Stimulated activated naive CD8-positive, alpha-beta T cell treated with anti-CD3 and anti-CD28 coated beads, Interleukin-15, Interleukin-2, amounts not matched to agents 100 U/mL and 50 U/mL, for 24 hours (primary cell): Measurements from ENCODE around the gene RSU1.
A peak's percentile ranks its signal among the peaks of the same experiment; 100 is the strongest.

Source experiments
- ATAC-seq: fragments of 150-1000 bp; cut with Tn5 transposase; one replicate; pipeline ENCODE4 v1.10.0; 2021
- DNase-seq: peaks from one replicate; pipeline ENCODE4 v3.0.0; 2021

The RSU1 gene

GRCh38 chr10:16674147-16674703, 143.0 kb downstream of the RSU1 start:
- DNase-seq (no peak), ATAC-seq (no peak)

GRCh38 chr10:16673443-16673842, 143.8 kb downstream of the RSU1 start:
- DNase-seq (no peak), ATAC-seq (no peak)

- DNase-seq (no peak), ATAC-seq (no peak)
Observed at GRCh38 chr10:16663444-16663843, 153.8 kb downstream of the RSU1 start.

- DNase-seq (no peak), ATAC-seq (no peak)
Observed at GRCh38 chr10:16662923-16663322, 154.3 kb downstream of the RSU1 start.

- ATAC-seq (no peak), DNase-seq (no peak)
Observed at GRCh38 chr10:16656895-16657294, 160.3 kb downstream of the RSU1 start.

- ATAC-seq (peak; percentile 80), DNase-seq (no peak)
Observed at GRCh38 chr10:16653224-16653623, 164.0 kb downstream of the RSU1 start.

GRCh38 chr10:16652154-16652553, 165.1 kb downstream of the RSU1 start:
- ATAC-seq (peak; percentile 65), DNase-seq (no peak)

GRCh38 chr10:16649757-16650156, 167.5 kb downstream of the RSU1 start:
- DNase-seq (no peak), ATAC-seq (no peak)

GRCh38 chr10:16648366-16648765, 168.9 kb downstream of the RSU1 start:
- DNase-seq (no peak), ATAC-seq (no peak)

GRCh38 chr10:16646181-16647059, 170.8 kb downstream of the RSU1 start:
- DNase-seq: peak; percentile 23
- peak; percentile 85 for ATAC-seq

GRCh38 chr10:16644146-16644545, 173.1 kb downstream of the RSU1 start:
- DNase-seq (no peak), ATAC-seq (no peak)

- DNase-seq: no peak
- no peak for ATAC-seq
Observed at GRCh38 chr10:16643502-16643901, 173.7 kb downstream of the RSU1 start.

GRCh38 chr10:16640153-16640552, 177.1 kb downstream of the RSU1 start:
- ATAC-seq (no peak), DNase-seq (no peak)

- ATAC-seq (no peak), DNase-seq (no peak)
Observed at GRCh38 chr10:16639471-16639870, 177.8 kb downstream of the RSU1 start.

- ATAC-seq: no peak
- no peak for DNase-seq
Observed at GRCh38 chr10:16632996-16633395, 184.2 kb downstream of the RSU1 start.

- ATAC-seq (no peak), DNase-seq (no peak)
Observed at GRCh38 chr10:16626697-16627096, 190.5 kb downstream of the RSU1 start.

GRCh38 chr10:16612981-16613355, 204.3 kb downstream of the RSU1 start:
- no peak for DNase-seq
- ATAC-seq: no peak

GRCh38 chr10:16612115-16612980, 204.9 kb downstream of the RSU1 start:
- DNase-seq (peak; percentile 14), ATAC-seq (no peak)

GRCh38 chr10:16611037-16611436, 206.2 kb downstream of the RSU1 start:
- ATAC-seq (no peak), DNase-seq (no peak)

GRCh38 chr10:16609211-16609610, 208.0 kb downstream of the RSU1 start:
- no peak for ATAC-seq
- DNase-seq: no peak

GRCh38 chr10:16606923-16607322, 210.3 kb downstream of the RSU1 start:
- ATAC-seq: no peak

GRCh38 chr10:16606421-16606820, 210.8 kb downstream of the RSU1 start:
- no peak for DNase-seq
- no peak for ATAC-seq

More at GRCh38 chr10:16606923-16607322, 210.3 kb downstream of the RSU1 start:
- no peak for DNase-seq

- ATAC-seq: no peak
Observed at GRCh38 chr10:16603308-16603707, 213.9 kb downstream of the RSU1 start.

More at GRCh38 chr10:16603308-16603707, 213.9 kb downstream of the RSU1 start:
- DNase-seq: no peak
